ENCODE data around the gene PROX1.
"Not testable (repeated sequence)": the region's sequence is repeated elsewhere in the genome, so short reads cannot be mapped to it uniquely, and the experiment has no call there.

The PROX1 gene

GRCh38 chr1:214072426-214073157 is 84.8 kb downstream of the PROX1 start:
- no peak for DNase-seq (ENCODE audit: low read depth in 2 of 2)

DNA sequence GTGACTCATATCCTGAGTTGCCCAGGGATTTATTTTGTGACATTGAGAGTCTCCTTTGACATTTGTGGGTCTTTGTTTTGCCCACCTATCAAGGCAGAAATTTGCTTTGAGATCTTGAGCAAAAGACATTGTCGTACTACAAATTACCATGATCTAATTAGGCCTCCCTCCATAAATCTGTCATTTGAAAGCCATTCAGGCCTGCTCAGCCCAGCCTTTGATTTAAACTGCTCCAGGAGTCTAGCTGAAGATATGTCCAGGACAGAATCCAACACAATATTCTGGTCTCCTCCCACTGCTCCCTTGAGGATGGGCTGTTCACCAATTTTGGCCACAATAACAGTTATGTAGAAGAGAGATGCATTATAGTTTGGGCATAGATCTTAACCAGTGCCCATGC is 86.7 kb downstream of the PROX1 start:
- no peak for DNase-seq (ENCODE audit: low read depth in 2 of 2)

DNA sequence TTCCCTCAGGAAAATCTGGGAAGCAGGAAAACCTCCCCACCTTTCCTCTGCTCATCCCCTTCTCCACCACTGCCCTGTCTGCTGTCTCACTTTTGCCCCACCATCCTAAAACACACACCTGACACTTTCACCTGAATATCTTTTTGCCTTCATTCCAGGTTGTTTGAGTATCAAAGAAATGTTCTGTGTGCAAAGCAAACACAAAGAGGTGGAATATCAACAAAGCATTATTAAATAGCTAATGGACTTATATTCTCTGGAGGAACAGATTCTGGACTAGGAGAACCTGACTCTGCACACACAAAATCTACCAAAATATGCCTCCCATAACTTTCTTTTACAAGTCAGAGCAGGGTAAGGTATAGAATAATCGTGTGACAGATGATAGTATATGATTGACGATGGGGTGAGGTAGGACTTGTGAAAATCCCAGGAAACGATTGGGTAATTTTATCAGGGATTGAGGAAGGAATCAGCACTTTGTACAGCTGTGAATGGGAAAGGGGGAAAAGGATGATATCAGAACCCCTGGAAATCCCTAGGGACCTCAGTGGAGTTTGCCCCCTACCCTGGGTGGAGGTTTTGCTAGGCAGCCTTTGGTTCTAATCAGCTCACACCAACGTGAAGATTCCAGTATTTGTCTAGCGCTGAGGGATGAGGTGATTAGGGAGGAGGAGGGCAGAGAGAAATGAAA is 87.7 kb downstream of the PROX1 start:
- DNase-seq (ENCODE audit: low read depth in 2 of 2) = no peak

- no peak for DNase-seq (ENCODE audit: low read depth in 2 of 2)
These were observed 88.4 kb downstream of the PROX1 start for GRCh38 chr1:214075999-214076707.

- DNase-seq (ENCODE audit: low read depth in 2 of 2) = no peak
These were observed 88.9 kb downstream of the PROX1 start for GRCh38 chr1:214076708-214077065.

DNA sequence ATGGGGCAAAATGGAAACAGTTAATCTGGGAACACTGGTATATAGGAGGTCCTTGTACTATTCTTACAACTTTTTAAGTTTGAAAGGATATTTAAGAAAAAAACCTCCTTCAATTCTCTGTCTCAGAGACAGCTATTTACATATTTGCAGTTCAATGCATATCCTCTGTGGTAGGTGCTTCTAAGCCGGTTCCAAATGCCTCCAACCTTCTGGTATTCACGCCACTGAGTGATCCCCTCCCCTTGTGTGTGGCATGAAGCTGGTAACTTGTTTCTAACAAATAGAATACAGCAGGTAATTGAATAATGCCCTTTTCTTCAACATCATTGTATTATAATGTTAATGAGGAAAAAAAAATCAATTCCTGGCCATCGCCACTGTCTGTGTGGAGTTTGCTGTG is 91.2 kb downstream of the PROX1 start:
- DNase-seq (ENCODE audit: low read depth in 2 of 2) = no peak

DNA sequence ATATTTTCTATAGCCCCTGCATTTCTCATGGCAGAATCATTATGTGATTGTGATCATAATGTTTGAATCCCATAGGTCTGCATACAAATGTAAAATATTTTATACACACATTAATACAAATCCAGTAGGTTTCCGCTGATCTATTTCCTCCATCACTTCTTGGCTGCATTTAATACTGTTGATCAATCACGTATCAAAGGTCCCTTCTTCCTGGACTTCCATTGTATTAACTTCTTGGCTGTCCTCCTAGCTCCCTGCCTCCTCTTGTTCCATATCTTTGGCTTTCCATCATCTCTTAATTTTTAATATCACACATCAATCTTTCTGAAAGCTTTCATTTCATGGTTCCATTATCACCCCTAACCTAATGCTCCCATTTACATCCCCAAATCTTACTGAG is 97.6 kb downstream of the PROX1 start:
- no peak for DNase-seq (ENCODE audit: low read depth in 2 of 2)

- DNase-seq (ENCODE audit: low read depth in 2 of 2) = no peak
These were observed 99.2 kb downstream of the PROX1 start for GRCh38 chr1:214086945-214087344.

DNA sequence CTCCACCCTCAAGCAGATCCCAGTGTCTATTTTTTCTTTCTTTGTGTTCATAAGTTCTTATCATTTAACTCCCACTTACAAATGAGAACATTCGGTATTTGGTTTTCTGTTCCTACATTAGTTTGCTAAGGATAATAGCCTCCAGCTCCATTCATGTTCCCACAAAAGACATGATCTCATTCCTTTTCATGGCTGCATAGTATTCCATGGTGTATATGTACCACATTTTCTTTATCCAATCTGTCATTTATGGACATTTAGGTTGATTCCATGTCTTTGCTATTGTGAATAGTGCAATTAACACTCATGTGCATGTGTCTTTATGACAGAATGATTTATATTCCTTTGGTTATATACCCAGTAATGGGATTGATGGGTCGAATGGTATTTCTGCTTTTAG is 101.2 kb downstream of the PROX1 start:
- DNase-seq (ENCODE audit: low read depth in 2 of 2) = not testable (repeated sequence)

Data from stimulated activated CD4-positive, alpha-beta T cell treated with anti-CD3 and anti-CD28 coated beads, Interleukin-15, amount 100 ng/mL, for 48 hours (primary cell).